H9 (cell line): ENCODE data around the gene EFHD2. TPM values are rescaled to one million over a fixed set of nuclear protein-coding genes. Genes with fewer than 3 reads are reported as not detected.

Experiments used
- DNase-seq: peaks from one replicate; pipeline ENCODE4 v3.0.0-alpha.2; 2017
- H2AFZ ChIP-seq: one replicate; pipeline ENCODE4 v1.6.1; 2013; ENCODE audit warnings: mild to moderate bottlenecking, low read length, control low read depth, moderate library complexity
- H2AK5ac ChIP-seq: 2 replicates; pipeline ENCODE4 v1.6.1; 2013; ENCODE audit warnings: low read length, control low read depth, mixed read lengths; ENCODE audit not compliant: insufficient read length
- H2BK120ac ChIP-seq: one replicate; pipeline ENCODE4 v1.6.1; 2013; ENCODE audit warnings: low read depth, mild to moderate bottlenecking, low read length, control low read depth, inconsistent platforms; ENCODE audit not compliant: poor library complexity, severe bottlenecking
- H2BK12ac ChIP-seq: 2 replicates; pipeline ENCODE4 v1.6.1; 2013; ENCODE audit warnings: low read length, control low read depth, mixed read lengths, low read depth; ENCODE audit not compliant: insufficient read length
- H2BK15ac ChIP-seq: 2 replicates; pipeline ENCODE4 v1.6.1; 2013; ENCODE audit warnings: low read depth, low read length, control low read depth
- H2BK20ac ChIP-seq: one replicate; pipeline ENCODE4 v1.6.1; 2013; ENCODE audit warnings: low read depth, mild to moderate bottlenecking, low read length, control low read depth, inconsistent platforms; ENCODE audit not compliant: poor library complexity, severe bottlenecking
- H2BK5ac ChIP-seq: 2 replicates; pipeline ENCODE4 v1.6.1; 2013; ENCODE audit warnings: low read length, control low read depth, mixed read lengths; ENCODE audit not compliant: insufficient read length
- H3K14ac ChIP-seq: 2 replicates; pipeline ENCODE4 v1.6.1; 2013; ENCODE audit warnings: low read length, control low read depth; ENCODE audit not compliant: insufficient read depth
- H3K18ac ChIP-seq: 2 replicates; pipeline ENCODE4 v1.6.1; 2013; ENCODE audit warnings: low read depth, mild to moderate bottlenecking, mixed read lengths, low read length, control low read depth; ENCODE audit not compliant: insufficient read length
- H3K23ac ChIP-seq: 2 replicates; pipeline ENCODE4 v1.6.1; 2013; ENCODE audit warnings: low read length, control low read depth, mixed read lengths, low read depth; ENCODE audit not compliant: insufficient read length
- H3K23me2 ChIP-seq: 2 replicates; pipeline ENCODE4 v1.6.1; 2013; ENCODE audit warnings: low read depth, mild to moderate bottlenecking, mixed read lengths, low read length, control low read depth; ENCODE audit not compliant: insufficient read length, poor library complexity, severe bottlenecking
- H3K27ac ChIP-seq: 2 replicates; pipeline ENCODE4 v1.5.1; 2013; ENCODE audit warnings: low read length, control low read depth, mixed read lengths, low read depth; ENCODE audit not compliant: insufficient read length
- H3K27me3 ChIP-seq: 2 replicates; pipeline ENCODE4 v1.6.1; 2013; ENCODE audit warnings: low read length, control low read depth, inconsistent platforms; ENCODE audit not compliant: insufficient read depth
- H3K4ac ChIP-seq: 2 replicates; pipeline ENCODE4 v1.6.1; 2013; ENCODE audit warnings: low read depth, mild to moderate bottlenecking, control low read depth, inconsistent platforms, low read length, moderate library complexity
- H3K4me1 ChIP-seq: 2 replicates; pipeline ENCODE4 v1.6.1; 2013; ENCODE audit warnings: low read length, control low read depth, inconsistent platforms; ENCODE audit not compliant: insufficient read depth
- H3K4me2 ChIP-seq: 2 replicates; pipeline ENCODE4 v1.6.1; 2013; ENCODE audit warnings: low read length, control low read depth, mixed read lengths; ENCODE audit not compliant: insufficient read length, insufficient read depth
- H3K56ac ChIP-seq: 2 replicates; pipeline ENCODE4 v1.6.1; 2013; ENCODE audit warnings: low read depth, mild to moderate bottlenecking, mixed read lengths, low read length, control low read depth; ENCODE audit not compliant: insufficient read length
- H3K79me1 ChIP-seq: 2 replicates; pipeline ENCODE4 v1.6.1; 2013; ENCODE audit warnings: low read depth, mild to moderate bottlenecking, moderate library complexity, low read length, control low read depth, inconsistent platforms; ENCODE audit not compliant: insufficient read depth, poor library complexity, severe bottlenecking
- H3K79me2 ChIP-seq: 2 replicates; pipeline ENCODE4 v1.6.1; 2013; ENCODE audit warnings: low read length, control low read depth, inconsistent platforms; ENCODE audit not compliant: insufficient read depth
- H3K9ac ChIP-seq: 2 replicates; pipeline ENCODE4 v1.6.1; 2013; ENCODE audit warnings: low read length, control low read depth, mixed read lengths; ENCODE audit not compliant: insufficient read length; ENCODE audit errors: extremely low read depth
- H3K9me3 ChIP-seq: one replicate; pipeline ENCODE4 v1.6.1; 2013; ENCODE audit warnings: low read depth, low read length, inconsistent platforms; ENCODE audit not compliant: control insufficient read depth
- H3T11ph ChIP-seq: one replicate; pipeline ENCODE4 v1.6.1; 2013; ENCODE audit warnings: mild to moderate bottlenecking, low read length, control low read depth, inconsistent platforms
- H4K20me1 ChIP-seq: one replicate; pipeline ENCODE4 v1.6.1; 2013; ENCODE audit not compliant: control insufficient read depth, insufficient read length, insufficient read depth
- H4K5ac ChIP-seq: 2 replicates; pipeline ENCODE4 v1.6.1; 2013; ENCODE audit warnings: low read depth, mild to moderate bottlenecking, mixed read lengths, low read length, control low read depth; ENCODE audit not compliant: insufficient read length
- H4K8ac ChIP-seq: replicated peaks from 2 replicates; pipeline ENCODE4 v1.6.1; 2013; ENCODE audit warnings: low read length, control low read depth, mixed read lengths, low read depth; ENCODE audit not compliant: insufficient read length
- H4K91ac ChIP-seq: 2 replicates; pipeline ENCODE4 v1.6.1; 2013; ENCODE audit warnings: low read depth, mild to moderate bottlenecking, moderate library complexity, mixed read lengths, low read length, control low read depth; ENCODE audit not compliant: insufficient read length
- H3K27ac Mint-ChIP-seq, 3 experiments: 2 replicates in 2 of 3; 3 replicates in 1 of 3; pipeline ENCODE4 v1.8.0; 2020 to 2021; ENCODE audit warnings: mixed read lengths in 3 of 3, mild to moderate bottlenecking in 1 of 3, moderate library complexity in 1 of 3
- H3K27me3 Mint-ChIP-seq: 2 replicates; pipeline ENCODE4 v1.8.0; 2021; ENCODE audit warnings: low read depth, mild to moderate bottlenecking, moderate library complexity, mixed read lengths
- H3K36me3 Mint-ChIP-seq, 3 experiments: 2 replicates in 2 of 3; 3 replicates in 1 of 3; pipeline ENCODE4 v1.8.0; 2020 to 2021; ENCODE audit warnings: low read depth in 3 of 3, mixed read lengths in 3 of 3; ENCODE audit not compliant: insufficient read depth in 1 of 3
- H3K4me1 Mint-ChIP-seq, 2 experiments: 2 replicates each; pipeline ENCODE4 v1.8.0; 2020; ENCODE audit warnings: mixed read lengths in 2 of 2
- H3K4me3 Mint-ChIP-seq, 2 experiments: 2 replicates in 1 of 2; 3 replicates in 1 of 2; pipeline ENCODE4 v1.8.0; 2020 to 2021; ENCODE audit warnings: mild to moderate bottlenecking in 2 of 2, mixed read lengths in 2 of 2, moderate library complexity in 1 of 2
- H3K9me3 Mint-ChIP-seq, 2 experiments: 2 replicates in 1 of 2; 3 replicates in 1 of 2; pipeline ENCODE4 v1.8.0; 2020; ENCODE audit warnings: mild to moderate bottlenecking in 2 of 2, mixed read lengths in 2 of 2, moderate library complexity in 1 of 2
- WGBS: extraction: QIAGEN DNeasy Blood & Tissue Kit; methylation state at CpG from one replicate; pipeline ENCODE4 v1.1.7; 2013; ENCODE audit warnings: missing lambda C conversion rate, low lambda C conversion rate, mixed read lengths; ENCODE audit not compliant: insufficient read length; ENCODE audit errors: extremely low coverage; 5-methylcytosine and 5-hydroxymethylcytosine counted together
- total RNA-seq: library from RNA; stranded (reverse); gene quantifications from 2 replicates; pipeline ENCODE4 v1.2.1, GENCODE V29; 2021
- TF ChIP-seq, protein P1 (sequence below): fragments of 200-600 bp; sonication (generic); conservative IDR thresholded peaks from 3 replicates; pipeline ENCODE4 v1.8.0; 2021; ENCODE audit warnings: antibody characterized with exemption, mild to moderate bottlenecking

EFHD2 gene
- total RNA-seq, 1 experiment from 2014 or later, result 16.5 TPM

DNA sequence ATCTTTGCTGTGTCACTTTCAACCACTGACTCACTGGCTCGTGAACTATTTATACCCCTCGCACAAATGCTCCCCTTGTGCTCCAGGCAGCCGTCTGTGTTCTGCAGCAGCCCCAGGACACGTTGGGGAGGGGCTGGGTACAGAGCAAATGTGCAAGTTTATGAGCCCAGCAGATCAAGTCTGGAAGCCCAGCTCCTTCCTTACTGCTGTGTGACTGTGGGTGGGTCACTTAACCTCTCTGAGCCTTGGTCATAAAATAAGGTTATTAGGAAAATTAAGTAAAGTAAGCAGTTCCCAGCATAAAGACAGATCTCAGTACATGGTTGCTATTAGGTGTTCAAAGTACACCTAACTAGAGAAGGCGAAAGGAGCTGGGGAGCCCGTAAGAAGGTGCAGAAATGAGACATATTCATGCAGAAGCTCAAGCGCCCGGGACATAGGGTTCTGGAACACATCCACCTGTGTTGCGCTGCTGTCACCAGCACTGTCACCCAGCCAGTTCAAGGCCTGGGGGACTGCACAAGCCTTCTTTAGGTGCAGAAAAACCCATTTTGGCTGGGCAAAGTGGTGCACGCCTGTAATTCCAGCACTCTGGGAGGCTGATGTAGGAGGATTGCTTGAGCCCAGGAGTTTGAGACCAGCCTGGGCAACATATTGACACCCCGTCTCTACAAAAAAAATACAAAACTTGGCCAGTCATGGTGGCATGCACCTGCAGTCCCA, 13.8 kb downstream of the EFHD2 start:
- H3K4me1 ChIP-seq, result no peaks in the 10 kb centered on the region
- H3K23me2 ChIP-seq, result no peaks in the 10 kb centered on the region
- no peak overlapping the region for H3K56ac ChIP-seq
- no peak overlapping the region for H3K4me2 ChIP-seq
- H4K5ac ChIP-seq, result no peak overlapping the region
- no peak overlapping the region for H3K9ac ChIP-seq
- no peak overlapping the region for H4K91ac ChIP-seq
- H2BK20ac ChIP-seq, result no peak overlapping the region
- Mint-ChIP-seq H3K4me1 (peaks cover 8 to 12% of the 10 kb centered on the region in 2 experiments), H3K27ac (no peak overlapping the region), H3K27me3 (peaks cover 2% of the 10 kb centered on the region; the same call in 1 of the 2 replicates), H3K4me3 (no peak overlapping the region), H3K36me3 (peaks cover 4 to 16% (median 14%) of the 10 kb centered on the region in 3 experiments; a peak in 6 of 7 replicates), H3K9me3 (peaks cover 7 to 8% of the 10 kb centered on the region in 2 experiments)
- H2AFZ ChIP-seq, result no peak overlapping the region
- H3K27ac ChIP-seq, result no peak overlapping the region
- no peak overlapping the region for H2AK5ac ChIP-seq
- TF ChIP-seq, protein P1, sequence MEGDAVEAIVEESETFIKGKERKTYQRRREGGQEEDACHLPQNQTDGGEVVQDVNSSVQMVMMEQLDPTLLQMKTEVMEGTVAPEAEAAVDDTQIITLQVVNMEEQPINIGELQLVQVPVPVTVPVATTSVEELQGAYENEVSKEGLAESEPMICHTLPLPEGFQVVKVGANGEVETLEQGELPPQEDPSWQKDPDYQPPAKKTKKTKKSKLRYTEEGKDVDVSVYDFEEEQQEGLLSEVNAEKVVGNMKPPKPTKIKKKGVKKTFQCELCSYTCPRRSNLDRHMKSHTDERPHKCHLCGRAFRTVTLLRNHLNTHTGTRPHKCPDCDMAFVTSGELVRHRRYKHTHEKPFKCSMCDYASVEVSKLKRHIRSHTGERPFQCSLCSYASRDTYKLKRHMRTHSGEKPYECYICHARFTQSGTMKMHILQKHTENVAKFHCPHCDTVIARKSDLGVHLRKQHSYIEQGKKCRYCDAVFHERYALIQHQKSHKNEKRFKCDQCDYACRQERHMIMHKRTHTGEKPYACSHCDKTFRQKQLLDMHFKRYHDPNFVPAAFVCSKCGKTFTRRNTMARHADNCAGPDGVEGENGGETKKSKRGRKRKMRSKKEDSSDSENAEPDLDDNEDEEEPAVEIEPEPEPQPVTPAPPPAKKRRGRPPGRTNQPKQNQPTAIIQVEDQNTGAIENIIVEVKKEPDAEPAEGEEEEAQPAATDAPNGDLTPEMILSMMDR, result no peak
- no peak overlapping the region for H3T11ph ChIP-seq
- no peak overlapping the region for H2BK12ac ChIP-seq
- no peak overlapping the region for H2BK15ac ChIP-seq
- H2BK5ac ChIP-seq, result no peak overlapping the region
- no peaks in the 10 kb centered on the region for H3K79me1 ChIP-seq
- WGBS, result no CpG with 5 or more reads among the region's 11 CpGs
- H3K4ac ChIP-seq, result no peak overlapping the region
- no peak overlapping the region for H3K14ac ChIP-seq
- no peak overlapping the region for H3K18ac ChIP-seq
- H3K9me3 ChIP-seq, result no peaks in the 10 kb centered on the region
- no peak for DNase-seq
- H3K27me3 ChIP-seq, result no peaks in the 10 kb centered on the region
- no peaks in the 10 kb centered on the region for H4K20me1 ChIP-seq
- H3K23ac ChIP-seq, result no peak overlapping the region
- H2BK120ac ChIP-seq, result no peak overlapping the region
- H4K8ac ChIP-seq, result no peak overlapping the region
- H3K79me2 ChIP-seq, result no peaks in the 10 kb centered on the region
